HL-60 (cell line): ENCODE data around the gene HIKESHI.

Source experiments
- DNase-seq, 2 experiments: peaks; one replicate each; pipeline ENCODE4 v3.0.0-alpha.2; 2010 to 2020; ENCODE audit warnings: low read depth in 1 of 2, low spot score in 1 of 2
- H3K27ac ChIP-seq: fragments of 250-450 bp; sonication (Bioruptor Pico); replicated peaks from 2 replicates; pipeline ENCODE4 v1.5.1; 2020; ENCODE audit warnings: mild to moderate bottlenecking, moderate library complexity
- H3K27me3 ChIP-seq: fragments of 250-450 bp; sonication (Bioruptor Pico); 2 replicates; pipeline ENCODE4 v1.5.1; 2021; ENCODE audit warnings: mild to moderate bottlenecking, moderate library complexity; ENCODE audit not compliant: insufficient read depth, poor library complexity, severe bottlenecking
- H3K4me3 ChIP-seq: replicated peaks from 2 replicates; pipeline ENCODE4 v1.5.1; 2011; ENCODE audit warnings: mild to moderate bottlenecking, control low read depth, low read length; ENCODE audit not compliant: insufficient read depth
- GABPA ChIP-seq: IDR thresholded peaks from 2 replicates; pipeline ENCODE4 v1.6.1; 2012; ENCODE audit warnings: low read depth
- POLR2AphosphoS5 ChIP-seq: IDR thresholded peaks from 2 replicates; pipeline ENCODE4 v1.6.1; 2012; ENCODE audit warnings: low read depth
- SPI1 ChIP-seq: IDR thresholded peaks from 2 replicates; pipeline ENCODE4 v1.6.1; 2012; ENCODE audit warnings: low read depth, mild to moderate bottlenecking, borderline replicate concordance
- TF ChIP-seq, protein P1 (sequence below): IDR thresholded peaks from 2 replicates; pipeline ENCODE4 v1.6.1; 2012; ENCODE audit warnings: low read depth; ENCODE audit not compliant: insufficient replicate concordance
- TF ChIP-seq, protein P2 (sequence below): IDR thresholded peaks from one replicate; pipeline ENCODE4 v1.5.1; 2011; ENCODE audit warnings: low read length, control low read depth, inconsistent platforms; ENCODE audit not compliant: insufficient read depth

HIKESHI gene

DNA sequence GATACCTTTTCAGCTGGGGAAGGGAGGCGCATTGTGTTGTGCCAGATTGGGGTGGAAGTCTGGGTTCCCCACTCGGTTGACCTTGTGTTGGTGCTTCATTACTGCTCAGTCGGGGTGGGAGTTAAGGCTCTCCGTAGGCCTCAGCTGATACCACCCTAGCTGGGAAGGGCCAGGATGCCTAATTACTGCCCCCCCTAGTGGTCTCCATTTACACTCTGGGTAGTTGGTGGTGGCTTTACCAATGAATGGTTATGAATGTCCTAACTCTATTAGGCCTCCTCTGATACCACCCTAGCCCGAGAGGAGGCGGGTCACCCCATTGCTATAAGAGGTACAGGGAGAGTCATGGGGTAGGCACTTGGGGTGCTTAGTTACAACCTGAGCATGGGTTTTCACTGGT, 27.5 kb upstream of the HIKESHI start:
- H3K27ac ChIP-seq = no peak overlapping the region
- TF ChIP-seq, protein P1, sequence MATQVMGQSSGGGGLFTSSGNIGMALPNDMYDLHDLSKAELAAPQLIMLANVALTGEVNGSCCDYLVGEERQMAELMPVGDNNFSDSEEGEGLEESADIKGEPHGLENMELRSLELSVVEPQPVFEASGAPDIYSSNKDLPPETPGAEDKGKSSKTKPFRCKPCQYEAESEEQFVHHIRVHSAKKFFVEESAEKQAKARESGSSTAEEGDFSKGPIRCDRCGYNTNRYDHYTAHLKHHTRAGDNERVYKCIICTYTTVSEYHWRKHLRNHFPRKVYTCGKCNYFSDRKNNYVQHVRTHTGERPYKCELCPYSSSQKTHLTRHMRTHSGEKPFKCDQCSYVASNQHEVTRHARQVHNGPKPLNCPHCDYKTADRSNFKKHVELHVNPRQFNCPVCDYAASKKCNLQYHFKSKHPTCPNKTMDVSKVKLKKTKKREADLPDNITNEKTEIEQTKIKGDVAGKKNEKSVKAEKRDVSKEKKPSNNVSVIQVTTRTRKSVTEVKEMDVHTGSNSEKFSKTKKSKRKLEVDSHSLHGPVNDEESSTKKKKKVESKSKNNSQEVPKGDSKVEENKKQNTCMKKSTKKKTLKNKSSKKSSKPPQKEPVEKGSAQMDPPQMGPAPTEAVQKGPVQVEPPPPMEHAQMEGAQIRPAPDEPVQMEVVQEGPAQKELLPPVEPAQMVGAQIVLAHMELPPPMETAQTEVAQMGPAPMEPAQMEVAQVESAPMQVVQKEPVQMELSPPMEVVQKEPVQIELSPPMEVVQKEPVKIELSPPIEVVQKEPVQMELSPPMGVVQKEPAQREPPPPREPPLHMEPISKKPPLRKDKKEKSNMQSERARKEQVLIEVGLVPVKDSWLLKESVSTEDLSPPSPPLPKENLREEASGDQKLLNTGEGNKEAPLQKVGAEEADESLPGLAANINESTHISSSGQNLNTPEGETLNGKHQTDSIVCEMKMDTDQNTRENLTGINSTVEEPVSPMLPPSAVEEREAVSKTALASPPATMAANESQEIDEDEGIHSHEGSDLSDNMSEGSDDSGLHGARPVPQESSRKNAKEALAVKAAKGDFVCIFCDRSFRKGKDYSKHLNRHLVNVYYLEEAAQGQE = no peak
- TF ChIP-seq SPI1 (no peak), POLR2AphosphoS5 (no peak), GABPA (no peak)
- TF ChIP-seq, protein P2, sequence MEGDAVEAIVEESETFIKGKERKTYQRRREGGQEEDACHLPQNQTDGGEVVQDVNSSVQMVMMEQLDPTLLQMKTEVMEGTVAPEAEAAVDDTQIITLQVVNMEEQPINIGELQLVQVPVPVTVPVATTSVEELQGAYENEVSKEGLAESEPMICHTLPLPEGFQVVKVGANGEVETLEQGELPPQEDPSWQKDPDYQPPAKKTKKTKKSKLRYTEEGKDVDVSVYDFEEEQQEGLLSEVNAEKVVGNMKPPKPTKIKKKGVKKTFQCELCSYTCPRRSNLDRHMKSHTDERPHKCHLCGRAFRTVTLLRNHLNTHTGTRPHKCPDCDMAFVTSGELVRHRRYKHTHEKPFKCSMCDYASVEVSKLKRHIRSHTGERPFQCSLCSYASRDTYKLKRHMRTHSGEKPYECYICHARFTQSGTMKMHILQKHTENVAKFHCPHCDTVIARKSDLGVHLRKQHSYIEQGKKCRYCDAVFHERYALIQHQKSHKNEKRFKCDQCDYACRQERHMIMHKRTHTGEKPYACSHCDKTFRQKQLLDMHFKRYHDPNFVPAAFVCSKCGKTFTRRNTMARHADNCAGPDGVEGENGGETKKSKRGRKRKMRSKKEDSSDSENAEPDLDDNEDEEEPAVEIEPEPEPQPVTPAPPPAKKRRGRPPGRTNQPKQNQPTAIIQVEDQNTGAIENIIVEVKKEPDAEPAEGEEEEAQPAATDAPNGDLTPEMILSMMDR = no peak
- H3K27me3 ChIP-seq = no peaks in the 10 kb centered on the region
- DNase-seq = no peak
- no peak overlapping the region for H3K4me3 ChIP-seq

DNA sequence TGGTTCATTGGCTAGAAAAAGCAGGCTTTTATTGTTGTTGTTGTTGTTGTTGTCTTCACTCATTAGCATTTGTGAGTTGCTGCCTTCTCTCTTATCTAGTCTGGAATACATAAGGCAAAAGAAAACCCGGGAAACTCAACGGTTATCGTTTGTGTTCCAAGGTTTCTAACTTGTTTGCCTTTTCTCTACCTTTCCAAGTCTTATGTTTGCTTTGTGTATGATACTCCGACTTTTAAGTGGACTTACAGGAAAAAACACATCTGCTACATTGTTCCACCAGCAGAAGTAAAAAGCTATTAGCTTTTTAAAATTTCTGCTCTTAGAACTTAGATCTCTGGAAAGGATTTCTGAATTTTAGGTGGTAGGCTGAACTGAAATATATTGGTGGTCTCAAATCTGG, 27.0 kb upstream of the HIKESHI start:
- Histone ChIP-seq H3K27me3 (no peaks in the 10 kb centered on the region), H3K27ac (no peak overlapping the region), H3K4me3 (no peak overlapping the region)
- no peak for TF ChIP-seq POLR2AphosphoS5
- TF ChIP-seq, protein P1 = no peak
- TF ChIP-seq GABPA = no peak
- no peak for TF ChIP-seq SPI1
- TF ChIP-seq, protein P2 = no peak
- DNase-seq = no peak

DNA sequence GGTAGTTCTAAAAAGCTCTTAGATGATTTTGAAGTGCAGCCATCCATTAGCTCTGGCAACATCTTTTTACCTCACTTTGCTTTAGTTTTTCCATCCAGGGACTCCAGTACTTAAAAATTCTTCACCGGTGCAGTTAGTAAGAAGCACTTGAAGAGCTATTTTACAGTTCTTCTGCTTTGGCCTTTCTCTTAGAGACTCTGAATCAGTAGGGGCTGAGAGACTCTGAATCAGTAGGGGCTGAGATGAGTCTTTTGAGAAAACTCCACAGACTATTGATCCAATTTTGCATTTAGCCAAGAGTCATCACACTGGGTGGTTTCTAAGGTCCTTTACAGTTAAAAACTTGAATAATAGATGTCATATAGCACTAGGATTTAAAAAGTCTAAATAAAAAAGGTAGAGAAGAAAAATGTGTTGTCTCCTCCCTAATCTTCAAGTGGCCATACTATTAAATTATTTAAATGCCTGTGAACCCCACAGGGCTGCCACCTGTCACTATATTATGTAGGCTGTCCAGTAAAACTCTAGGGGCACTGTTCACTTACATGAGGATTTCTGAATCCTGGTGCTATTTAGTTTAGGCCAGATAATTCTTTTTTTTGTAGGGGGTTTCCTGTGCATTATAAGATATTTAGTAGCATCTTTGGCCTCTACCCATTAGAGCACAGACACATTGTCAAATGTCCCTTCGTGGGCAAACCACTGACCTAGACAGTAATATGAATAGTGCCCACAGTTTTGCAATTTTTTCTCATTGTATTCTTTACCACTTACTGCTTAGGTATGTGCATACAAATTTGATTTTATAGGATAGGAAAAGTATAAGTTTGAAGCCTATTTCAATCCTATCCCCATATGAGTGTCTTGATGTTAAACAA, 26.3 kb upstream of the HIKESHI start:
- Histone ChIP-seq H3K27me3 (no peaks in the 10 kb centered on the region), H3K27ac (no peak overlapping the region), H3K4me3 (no peak overlapping the region)
- no peak for TF ChIP-seq POLR2AphosphoS5
- TF ChIP-seq SPI1 = no peak
- TF ChIP-seq GABPA = no peak
- TF ChIP-seq, protein P2 = no peak
- TF ChIP-seq, protein P1 = no peak
- DNase-seq = no peak
